Smooth muscle cell (in vitro differentiated cells): ENCODE data around the gene DVL1. TPM values are rescaled to one million over a fixed set of nuclear protein-coding genes. Genes with fewer than 3 reads are reported as not detected.

Experiments used
- DNase-seq: peaks from one replicate; lab custom pipeline; 2025; ENCODE audit not compliant: unreplicated experiment; lab: John Stamatoyannopoulos, UW
- H2AFZ ChIP-seq: fragments of 200-600 bp; sonication (generic); 2 replicates; pipeline ENCODE4 v1.6.0; 2016; ENCODE audit warnings: antibody characterized with exemption, low read depth, mild to moderate bottlenecking
- H3F3A ChIP-seq: fragments of 200-600 bp; sonication (generic); 2 replicates; pipeline ENCODE4 v1.6.0; 2017; ENCODE audit warnings: antibody characterized with exemption, low read depth
- H3K27ac ChIP-seq: fragments of 200-600 bp; sonication (generic); 2 replicates; pipeline ENCODE4 v1.5.1; 2016; ENCODE audit warnings: low read depth, mild to moderate bottlenecking
- H3K27me3 ChIP-seq: fragments of 200-600 bp; sonication (generic); 2 replicates; pipeline ENCODE4 v1.6.1; 2016; ENCODE audit warnings: low read depth, mild to moderate bottlenecking
- H3K36me3 ChIP-seq: fragments of 200-600 bp; sonication (generic); 2 replicates; pipeline ENCODE4 v1.5.1; 2016; ENCODE audit warnings: low read depth
- H3K4me1 ChIP-seq: fragments of 200-600 bp; sonication (generic); 2 replicates; pipeline ENCODE4 v1.5.1; 2016; ENCODE audit warnings: low read depth
- H3K4me2 ChIP-seq: fragments of 200-600 bp; sonication (generic); 2 replicates; pipeline ENCODE4 v1.6.0; 2016; ENCODE audit warnings: mild to moderate bottlenecking
- H3K4me3 ChIP-seq: fragments of 200-600 bp; sonication (generic); 2 replicates; pipeline ENCODE4 v1.5.1; 2016; ENCODE audit warnings: mild to moderate bottlenecking
- H3K79me2 ChIP-seq: fragments of 200-600 bp; sonication (generic); 2 replicates; pipeline ENCODE4 v1.6.0; 2016; ENCODE audit warnings: low read depth, mild to moderate bottlenecking
- H3K9ac ChIP-seq: fragments of 200-600 bp; sonication (generic); 2 replicates; pipeline ENCODE4 v1.6.0; 2016; ENCODE audit warnings: low read depth
- H3K9me3 ChIP-seq: fragments of 200-600 bp; sonication (generic); replicated peaks from 2 replicates; pipeline ENCODE4 v1.5.1; 2016; ENCODE audit warnings: low read depth
- H4K20me1 ChIP-seq: fragments of 200-600 bp; sonication (generic); 2 replicates; pipeline ENCODE4 v1.6.0; 2016; ENCODE audit warnings: low read depth
- CTCF ChIP-seq: fragments of 200-600 bp; sonication (generic); IDR thresholded peaks from 2 replicates; pipeline ENCODE4 v1.5.1; 2017; ENCODE audit warnings: borderline replicate concordance, mild to moderate bottlenecking, antibody characterized with exemption; ENCODE audit not compliant: insufficient read depth, poor library complexity, severe bottlenecking
- WGBS: methylation state at CpG from one replicate; pipeline ENCODE4 v1.1.7; 2016; ENCODE audit warnings: low lambda C conversion rate; 5-methylcytosine and 5-hydroxymethylcytosine counted together
- polyA plus RNA-seq: library from polyadenylated mRNA; unstranded; fragments of >200 nt; fragmentation: Nextera tagmentation; extraction: Ambion mirVana; gene quantifications from 2 replicates; pipeline ENCODE4 v1.2.1, GENCODE V29; 2016
- total RNA-seq: library from RNA; depleted of rRNA; stranded (reverse); fragments of >200 nt; gene quantifications from 2 replicates; pipeline ENCODE4 v1.2.3, GENCODE V29; 2014

Gene DVL1
- total and polyA plus RNA-seq, 2 experiments from 2014 or later = 28.5 to 28.7 TPM

GRCh38 chr1:1365875-1366698 lies 16.9 kb upstream of the DVL1 start:
- Histone ChIP-seq H3K9me3 (no peaks in the 10 kb centered on the region), H3K27ac (no peak overlapping the region), H3K4me1 (peaks cover 12% of the 10 kb centered on the region)

GRCh38 chr1:1364266-1364665 lies 15.0 kb upstream of the DVL1 start:
- Histone ChIP-seq H3K36me3 (no peaks in the 10 kb centered on the region), H4K20me1 (no peaks in the 10 kb centered on the region), H3K9ac (no peak overlapping the region), H3K4me2 (no peak overlapping the region), H3K27me3 (no peaks in the 10 kb centered on the region), H3K4me1 (peaks cover 26% of the 10 kb centered on the region), H3K4me3 (no peak overlapping the region), H3K79me2 (no peaks in the 10 kb centered on the region), H2AFZ (no peak overlapping the region), H3K27ac (no peak overlapping the region), H3F3A (peaks cover 17% of the 10 kb centered on the region), H3K9me3 (no peaks in the 10 kb centered on the region)
- no peak for DNase-seq
- 85% methylated on average over 14 of the region's 14 CpGs for WGBS
- TF ChIP-seq CTCF = no peak

More at GRCh38 chr1:1365875-1366698, 16.9 kb upstream of the DVL1 start:
- no peaks in the 10 kb centered on the region for H3K36me3 ChIP-seq
- no peak for TF ChIP-seq CTCF
- no peak overlapping the region for H3K9ac ChIP-seq
- no peaks in the 10 kb centered on the region for H3K27me3 ChIP-seq
- H3K79me2 ChIP-seq = no peaks in the 10 kb centered on the region
- no peak overlapping the region for H2AFZ ChIP-seq
- no peak overlapping the region for H3K4me3 ChIP-seq
- no peak overlapping the region for H3K4me2 ChIP-seq
- no peaks in the 10 kb centered on the region for H4K20me1 ChIP-seq
- no peak for DNase-seq
- WGBS = 81% methylated on average over 10 of the region's 10 CpGs
- H3F3A ChIP-seq = peaks cover 7% of the 10 kb centered on the region

GRCh38 chr1:1361982-1362423 lies 12.8 kb upstream of the DVL1 start:
- H3F3A ChIP-seq = peaks cover 17% of the 10 kb centered on the region
- 14% methylated on average over 13 of the region's 13 CpGs for WGBS
- TF ChIP-seq CTCF = no peak
- peak overlapping the region; percentile 53 for H3K9ac ChIP-seq
- peaks cover 10% of the 10 kb centered on the region for H3K79me2 ChIP-seq
- no peak overlapping the region for H2AFZ ChIP-seq
- no peaks in the 10 kb centered on the region for H3K9me3 ChIP-seq
- no peaks in the 10 kb centered on the region for H3K27me3 ChIP-seq
- peak; percentile 27 for DNase-seq
- H3K4me2 ChIP-seq = peak overlapping the region; percentile 79
- peak overlapping the region; percentile 15 for H3K4me3 ChIP-seq
- peaks cover 31% of the 10 kb centered on the region for H3K4me1 ChIP-seq
- no peaks in the 10 kb centered on the region for H3K36me3 ChIP-seq
- peak overlapping the region; percentile 96 for H3K27ac ChIP-seq
- peaks cover 7% of the 10 kb centered on the region for H4K20me1 ChIP-seq
